ENCODE data around the gene LMAN2L.

DNA sequence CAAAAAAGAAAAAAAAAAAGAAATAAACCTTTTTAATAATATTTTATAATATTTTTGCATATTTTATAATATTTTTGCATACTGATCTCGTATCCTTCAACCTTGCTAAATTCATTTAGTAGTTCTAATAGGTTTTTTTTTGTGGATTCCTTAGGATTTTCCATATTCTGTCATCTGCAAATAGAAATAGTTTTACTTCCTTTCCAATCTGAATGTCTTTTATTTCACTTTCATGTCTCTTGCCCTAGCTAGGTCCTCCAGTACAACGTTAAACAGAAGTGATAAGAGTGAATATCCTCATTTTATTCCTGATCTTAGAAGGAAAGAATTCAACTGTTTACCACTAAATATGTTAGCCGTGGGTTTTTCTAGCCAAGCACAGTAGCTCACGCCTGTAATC is 13.7 kb downstream of the LMAN2L start:
- TF ChIP-seq, protein P1, sequence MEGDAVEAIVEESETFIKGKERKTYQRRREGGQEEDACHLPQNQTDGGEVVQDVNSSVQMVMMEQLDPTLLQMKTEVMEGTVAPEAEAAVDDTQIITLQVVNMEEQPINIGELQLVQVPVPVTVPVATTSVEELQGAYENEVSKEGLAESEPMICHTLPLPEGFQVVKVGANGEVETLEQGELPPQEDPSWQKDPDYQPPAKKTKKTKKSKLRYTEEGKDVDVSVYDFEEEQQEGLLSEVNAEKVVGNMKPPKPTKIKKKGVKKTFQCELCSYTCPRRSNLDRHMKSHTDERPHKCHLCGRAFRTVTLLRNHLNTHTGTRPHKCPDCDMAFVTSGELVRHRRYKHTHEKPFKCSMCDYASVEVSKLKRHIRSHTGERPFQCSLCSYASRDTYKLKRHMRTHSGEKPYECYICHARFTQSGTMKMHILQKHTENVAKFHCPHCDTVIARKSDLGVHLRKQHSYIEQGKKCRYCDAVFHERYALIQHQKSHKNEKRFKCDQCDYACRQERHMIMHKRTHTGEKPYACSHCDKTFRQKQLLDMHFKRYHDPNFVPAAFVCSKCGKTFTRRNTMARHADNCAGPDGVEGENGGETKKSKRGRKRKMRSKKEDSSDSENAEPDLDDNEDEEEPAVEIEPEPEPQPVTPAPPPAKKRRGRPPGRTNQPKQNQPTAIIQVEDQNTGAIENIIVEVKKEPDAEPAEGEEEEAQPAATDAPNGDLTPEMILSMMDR (IDR thresholded peaks at IDR 0.05): no peak
- TF ChIP-seq POLR2A (IDR thresholded peaks at IDR 0.05): no peak
